CD4-positive, alpha-beta T cell (primary cell): ENCODE results near the gene DIPK1B. TPM values are rescaled to one million over a fixed set of nuclear protein-coding genes. Genes with fewer than 3 reads are reported as not detected.

Experiments used
- ATAC-seq: fragments of 200-7000 bp; cut with Tn5 transposase; one replicate; pipeline ENCODE4 v1.10.0; 2022; ENCODE audit warnings: mild to moderate bottlenecking; ENCODE audit not compliant: poor library complexity
- CTCF ChIA-PET: fragments of 350-600 bp; sonication (Branson Sonifier 250); formaldehyde crosslinking; loops from one replicate; lab custom pipeline; 2021; ENCODE audit warnings: antibody characterized with exemption, inconsistent platforms; lab: Charles Lee
- POLR2A ChIA-PET: fragments of 350-600 bp; sonication (Branson Sonifier 250); formaldehyde crosslinking; loops from one replicate; lab custom pipeline; 2021; ENCODE audit warnings: antibody characterized with exemption, inconsistent platforms; lab: Charles Lee
- DNase-seq, 14 experiments: peaks; one replicate each; pipeline ENCODE4 v3.0.0-alpha.2; 2013 to 2020; ENCODE audit warnings: mixed read lengths in 2 of 14
- H3K27ac ChIP-seq, 2 donors: one replicate each; pipeline versions ENCODE4 v1.5.1 to v1.7.0; 2013; ENCODE audit warnings: low read length in 2 of 2, low read depth in 1 of 2, mild to moderate bottlenecking in 1 of 2
- H3K27me3 ChIP-seq, 2 experiments: 1 replicate in 1 of 2; 2 replicates in 1 of 2; pipeline versions ENCODE4 v1.6.1 to v1.7.0; 2013; ENCODE audit warnings: low read length in 2 of 2, control low read depth in 1 of 2, mild to moderate bottlenecking in 1 of 2, moderate library complexity in 1 of 2; ENCODE audit not compliant: insufficient read depth in 2 of 2, control insufficient read depth in 1 of 2
- H3K36me3 ChIP-seq: one replicate; pipeline ENCODE4 v1.6.1; 2013; ENCODE audit warnings: low read length, control low read depth; ENCODE audit not compliant: insufficient read depth
- H3K4me1 ChIP-seq: one replicate; pipeline ENCODE4 v1.6.1; 2013; ENCODE audit warnings: low read length, control low read depth; ENCODE audit not compliant: insufficient read depth
- H3K4me3 ChIP-seq: one replicate; pipeline ENCODE4 v1.5.1; 2013; ENCODE audit warnings: mild to moderate bottlenecking, low read length, moderate library complexity
- H3K9me3 ChIP-seq, 2 experiments: 1 replicate in 1 of 2; 2 replicates in 1 of 2; pipeline versions ENCODE4 v1.6.1 to v1.7.0; 2013; ENCODE audit warnings: low read length in 2 of 2, mild to moderate bottlenecking in 2 of 2, control low read depth in 1 of 2, moderate library complexity in 1 of 2; ENCODE audit not compliant: control insufficient read depth in 1 of 2, insufficient read depth in 1 of 2
- H3K27ac Mint-ChIP-seq: one replicate; pipeline ENCODE4 v1.8.0; 2020; ENCODE audit warnings: mixed read lengths
- H3K27me3 Mint-ChIP-seq: one replicate; pipeline ENCODE4 v1.8.0; 2021; ENCODE audit warnings: mixed read lengths
- H3K36me3 Mint-ChIP-seq: one replicate; pipeline ENCODE4 v1.8.0; 2021; ENCODE audit warnings: low read depth, mixed read lengths
- H3K4me1 Mint-ChIP-seq: one replicate; pipeline ENCODE4 v1.8.0; 2021; ENCODE audit warnings: low read depth, mixed read lengths
- H3K4me3 Mint-ChIP-seq: one replicate; pipeline ENCODE4 v1.8.0; 2020; ENCODE audit warnings: mild to moderate bottlenecking, mixed read lengths
- H3K9me3 Mint-ChIP-seq: one replicate; pipeline ENCODE4 v1.8.0; 2020; ENCODE audit warnings: mixed read lengths
- intact Hi-C, 2 experiments: fragments of 100-400 bp; cut with DNase I in 1 of 2; cut with micrococcal nuclease in 1 of 2; formaldehyde crosslinking; loops; one replicate each; pipeline versions ENCODE4 v1.15.1 to v1.9.0; 2023 to 2025; cut with DNase I, micrococcal nuclease
- total RNA-seq, 174 experiments: library from RNA in 2 of 174; stranded (reverse) in 2 of 174; gene quantifications; one replicate each; pipeline ENCODE4 v1.2.3 and lab custom pipeline; 2021 to 2026
- TF ChIP-seq, protein P1 (sequence below): fragments of 200-600 bp; IDR thresholded peaks from one replicate; pipeline ENCODE4 v1.8.0; 2022; ENCODE audit warnings: antibody characterized with exemption, mild to moderate bottlenecking

Gene DIPK1B
- total RNA-seq, 2 experiments from 2014 or later, result 0.11 TPM; not detected in 1

DNA sequence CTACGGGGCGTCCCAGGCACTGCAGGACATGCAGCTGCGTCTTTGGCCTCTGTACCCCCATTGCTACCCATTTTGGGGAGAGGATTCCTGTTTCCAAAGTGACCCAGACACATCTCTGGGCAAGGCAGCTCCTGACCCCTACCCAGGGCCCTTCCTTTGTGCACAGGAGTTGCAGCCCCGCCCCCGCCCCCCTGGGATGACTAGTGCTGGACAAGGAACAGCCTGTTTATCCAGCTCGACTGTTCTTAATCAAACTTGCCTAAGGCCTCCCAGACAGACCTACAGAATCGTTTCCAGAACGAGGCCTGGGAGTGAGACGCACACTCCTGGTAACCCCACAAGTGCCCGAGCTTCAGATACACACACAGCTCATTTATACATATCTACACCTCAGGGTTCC lies 13.2 kb downstream of the DIPK1B start:
- peaks cover 54% of the 10 kb centered on the region for H3K36me3 Mint-ChIP-seq
- POLR2A ChIA-PET, result no interaction called here

DNA sequence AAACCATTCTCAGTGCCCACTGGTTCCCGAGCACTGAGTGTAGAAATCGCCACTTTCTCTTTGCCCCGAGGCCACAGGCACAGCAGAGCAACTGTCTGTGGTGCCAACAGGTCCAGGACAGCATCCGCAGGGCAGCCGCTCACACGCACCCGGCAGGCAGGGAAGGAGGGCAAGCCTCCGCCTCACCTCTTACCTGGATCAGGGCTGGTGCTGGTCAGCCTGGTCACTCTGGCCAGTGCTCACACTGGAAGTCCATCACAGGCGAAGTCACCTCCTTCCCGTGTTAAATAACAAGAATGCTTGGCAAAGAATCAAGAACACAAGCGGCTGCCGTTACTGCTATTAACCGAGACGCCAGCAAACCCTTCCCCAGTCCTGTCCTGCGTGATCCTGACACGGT lies 13.7 kb downstream of the DIPK1B start:
- DNase-seq, result no peak
- Histone ChIP-seq H3K36me3 (peaks cover 54% of the 10 kb centered on the region), H3K4me1 (peaks cover 40% of the 10 kb centered on the region), H3K27ac (no peak overlapping the region), H3K27me3 (no peaks in the 10 kb centered on the region), H3K9me3 (no peaks in the 10 kb centered on the region), H3K4me3 (no peak overlapping the region)
- ATAC-seq, result no peak
- H3K4me1 Mint-ChIP-seq, result peaks cover 24% of the 10 kb centered on the region
- ChIA-PET POLR2A (interaction anchor here (1.2 to 1.3 kb wide), 3 partner anchors 10 to 309 kb away, joined by 3 read pairs; no protein-coding TSS in a partner anchor), CTCF (interaction anchor here (1.2 to 2.4 kb wide), 3 partner anchors 10 to 24 kb away, joined by 3 to 13 read pairs (median 4); no protein-coding TSS in a partner anchor)
- peaks cover 52% of the 10 kb centered on the region for H3K36me3 Mint-ChIP-seq
- H3K27me3 Mint-ChIP-seq, result peaks cover 7% of the 10 kb centered on the region
- intact Hi-C loops, result loop anchor here (2.0 to 5.0 kb wide), 2 partner anchors 25 to 179 kb away; partner anchors contain the start of gene NOTCH1 (in 1 of the 2)
- TF ChIP-seq, protein P1, sequence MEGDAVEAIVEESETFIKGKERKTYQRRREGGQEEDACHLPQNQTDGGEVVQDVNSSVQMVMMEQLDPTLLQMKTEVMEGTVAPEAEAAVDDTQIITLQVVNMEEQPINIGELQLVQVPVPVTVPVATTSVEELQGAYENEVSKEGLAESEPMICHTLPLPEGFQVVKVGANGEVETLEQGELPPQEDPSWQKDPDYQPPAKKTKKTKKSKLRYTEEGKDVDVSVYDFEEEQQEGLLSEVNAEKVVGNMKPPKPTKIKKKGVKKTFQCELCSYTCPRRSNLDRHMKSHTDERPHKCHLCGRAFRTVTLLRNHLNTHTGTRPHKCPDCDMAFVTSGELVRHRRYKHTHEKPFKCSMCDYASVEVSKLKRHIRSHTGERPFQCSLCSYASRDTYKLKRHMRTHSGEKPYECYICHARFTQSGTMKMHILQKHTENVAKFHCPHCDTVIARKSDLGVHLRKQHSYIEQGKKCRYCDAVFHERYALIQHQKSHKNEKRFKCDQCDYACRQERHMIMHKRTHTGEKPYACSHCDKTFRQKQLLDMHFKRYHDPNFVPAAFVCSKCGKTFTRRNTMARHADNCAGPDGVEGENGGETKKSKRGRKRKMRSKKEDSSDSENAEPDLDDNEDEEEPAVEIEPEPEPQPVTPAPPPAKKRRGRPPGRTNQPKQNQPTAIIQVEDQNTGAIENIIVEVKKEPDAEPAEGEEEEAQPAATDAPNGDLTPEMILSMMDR, result no peak
- H3K27ac Mint-ChIP-seq, result peak overlapping the region; percentile 92
- peak overlapping the region; percentile 97 for H3K4me3 Mint-ChIP-seq
- no peaks in the 10 kb centered on the region for H3K9me3 Mint-ChIP-seq

More for the DNA sequence above, 13.2 kb downstream of the DIPK1B start:
- no peak overlapping the region for H3K27ac Mint-ChIP-seq
- H3K4me1 Mint-ChIP-seq, result peaks cover 24% of the 10 kb centered on the region
- peaks cover 54% of the 10 kb centered on the region for H3K36me3 ChIP-seq
- H3K4me3 ChIP-seq, result no peak overlapping the region
- no peak for DNase-seq
- intact Hi-C loops, result loop anchor here (2.0 to 5.0 kb wide), 2 partner anchors 25 to 178 kb away; partner anchors contain the start of gene NOTCH1 (in 1 of the 2)
- CTCF ChIA-PET, result no interaction called here
- no peaks in the 10 kb centered on the region for H3K9me3 Mint-ChIP-seq
- TF ChIP-seq, protein P1, result no peak
- H3K27me3 ChIP-seq, result no peaks in the 10 kb centered on the region
- peaks cover 40% of the 10 kb centered on the region for H3K4me1 ChIP-seq
- H3K27ac ChIP-seq, result no peak overlapping the region
- peaks cover 7% of the 10 kb centered on the region for H3K27me3 Mint-ChIP-seq
- no peaks in the 10 kb centered on the region for H3K9me3 ChIP-seq
- ATAC-seq, result no peak
- H3K4me3 Mint-ChIP-seq, result peak overlapping the region; percentile 42

DNA sequence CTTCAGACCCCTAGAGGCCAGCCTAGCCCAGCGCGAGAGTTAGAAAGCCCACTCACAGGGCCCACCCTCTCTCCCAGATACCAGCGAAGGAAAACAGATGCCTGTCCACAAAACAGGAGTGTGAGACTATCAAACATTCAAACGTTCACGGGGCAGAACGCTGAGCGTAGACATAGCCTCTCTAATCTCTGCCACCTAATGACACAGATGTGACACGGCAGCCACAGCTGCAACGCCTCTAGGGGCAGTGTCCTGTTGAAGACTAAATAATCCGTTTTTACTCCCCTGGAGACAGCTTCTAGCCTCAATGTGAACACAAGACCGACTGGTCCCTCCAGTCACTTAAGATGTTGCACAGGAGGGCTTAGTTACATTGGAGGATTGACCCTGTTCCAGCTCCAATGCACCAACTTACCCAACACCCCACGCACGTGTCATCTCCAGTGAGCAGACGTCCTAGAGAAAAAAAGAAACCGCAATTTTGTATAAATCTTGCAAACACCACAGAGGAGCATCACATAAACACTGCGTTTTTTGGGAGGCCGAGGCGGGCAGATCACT lies 14.3 kb downstream of the DIPK1B start:
- H3K9me3 ChIP-seq, result no peaks in the 10 kb centered on the region
- no peaks in the 10 kb centered on the region for H3K27me3 ChIP-seq
- intact Hi-C loops, result loop anchor here (2.0 to 5.0 kb wide), 2 partner anchors 26 to 179 kb away; partner anchors contain the start of gene NOTCH1 (in 1 of the 2)
- Mint-ChIP-seq H3K4me3 (peak overlapping the region; percentile 97), H3K36me3 (peaks cover 49% of the 10 kb centered on the region), H3K4me1 (peaks cover 24% of the 10 kb centered on the region), H3K27ac (peak overlapping the region; percentile 92), H3K27me3 (peaks cover 7% of the 10 kb centered on the region), H3K9me3 (no peaks in the 10 kb centered on the region)
- H3K4me1 ChIP-seq, result peaks cover 40% of the 10 kb centered on the region
- ChIA-PET POLR2A (interaction anchor here (0.7 to 1.8 kb wide), 7 partner anchors 10 to 768 kb away, joined by 3 to 12 read pairs (median 3); partner anchors contain the start of gene RABL6), CTCF (interaction anchor here (0.6 to 2.6 kb wide), 7 partner anchors 11 to 364 kb away, joined by 3 to 13 read pairs (median 4); partner anchors contain the start of genes AJM1, DNLZ and FBXW5)
- DNase-seq (peak in 10 of 14 experiments; percentile 20 to 78 (median 42)), ATAC-seq (peak; percentile 54)
- TF ChIP-seq, protein P1, result peak; percentile 35
- H3K36me3 ChIP-seq, result peaks cover 49% of the 10 kb centered on the region
- H3K4me3 ChIP-seq, result peak overlapping the region; percentile 94
- no peak overlapping the region for H3K27ac ChIP-seq
